Measurements from ENCODE around the gene SLC6A5. TPM values are rescaled to one million over a fixed set of nuclear protein-coding genes. Genes with fewer than 3 reads are reported as not detected.

The SLC6A5 gene
- total and polyA plus RNA-seq, 2 of the 4 experiments (the other 2 are of a cell fraction) = not detected

DNA sequence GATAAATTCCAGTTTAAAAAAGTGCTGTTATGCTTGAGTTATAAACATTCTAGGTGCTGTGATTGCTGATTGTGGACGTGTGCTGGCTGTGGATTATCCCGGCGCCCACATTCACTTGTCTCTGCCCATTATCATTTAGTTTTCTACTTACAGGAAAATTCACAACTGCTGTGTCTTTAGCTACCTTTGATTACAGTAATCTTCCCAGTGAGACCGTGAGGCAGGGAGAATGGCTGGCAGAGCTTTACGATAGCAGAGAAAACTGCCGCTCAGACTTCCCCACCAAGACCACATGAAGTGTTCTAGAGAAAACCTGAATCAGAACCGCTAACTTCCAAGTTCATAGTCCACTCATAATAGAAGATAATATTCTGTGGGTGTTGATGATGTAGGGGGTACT, 35.4 kb downstream of the SLC6A5 start:
- Histone ChIP-seq H3K56ac (ENCODE audit: extremely low read depth, insufficient read depth, low read length) (no peak overlapping the region), H2BK20ac (ENCODE audit: low read depth, low read length) (no peak overlapping the region), H4K5ac (ENCODE audit: low read depth, low read length) (no peak overlapping the region), H3K14ac (replicated peaks; ENCODE audit: low read depth, low read length) (no peak overlapping the region), H3K4me2 (ENCODE audit: low read depth, low read length) (no peak overlapping the region), H3K4me1 (ENCODE audit: control insufficient read depth, insufficient read depth, low read length) (no peaks in the 10 kb centered on the region), H2BK5ac (ENCODE audit: low read depth, low read length, poor library complexity, severe bottlenecking) (no peak overlapping the region), H3K9me1 (ENCODE audit: insufficient read depth, low read length) (no peaks in the 10 kb centered on the region), H3K9me3 (ENCODE audit: control insufficient read depth, insufficient read depth, low read length) (no peaks in the 10 kb centered on the region), H3K79me1 (ENCODE audit: low read depth in 1 of 2, low read length in 2 of 2) (no peaks in the 10 kb centered on the region), H3K27ac (ENCODE audit: insufficient read depth, low read length) (no peak overlapping the region), H3K18ac (ENCODE audit: low read depth, low read length) (no peak overlapping the region), H3K4ac (ENCODE audit: low read depth, low read length) (no peak overlapping the region), H2AFZ (replicated peaks; ENCODE audit: low read length, poor library complexity) (no peak overlapping the region), H2BK120ac (ENCODE audit: low read depth, low read length) (no peak overlapping the region), H3K36me3 (ENCODE audit: control insufficient read depth, insufficient read depth, low read length) (no peaks in the 10 kb centered on the region), H3K9ac (ENCODE audit: low read depth, low read length) (no peak overlapping the region), H2AK9ac (replicated peaks; ENCODE audit: low read depth, low read length, poor library complexity) (no peak overlapping the region), H3K23ac (ENCODE audit: low read depth, low read length) (no peak overlapping the region), H2AK5ac (ENCODE audit: low read depth, low read length) (no peak overlapping the region), H3K27me3 (ENCODE audit: control insufficient read depth, insufficient read depth, low read length) (no peaks in the 10 kb centered on the region), H3K4me3 (ENCODE audit: insufficient read depth, low read depth, low read length) (no peak overlapping the region), H2BK15ac (ENCODE audit: low read depth, low read length) (no peak overlapping the region), H4K20me1 (ENCODE audit: insufficient read depth, low read length) (no peaks in the 10 kb centered on the region), H4K8ac (ENCODE audit: low read depth in 2 of 2, low read length in 2 of 2) (no peak overlapping the region), H4K91ac (ENCODE audit: insufficient read depth, low read depth, low read length) (no peak overlapping the region)
- CTCF ChIA-PET = no interaction called here
- POLR2A ChIA-PET (ENCODE audit: unreplicated experiment) = no interaction called here
- DNase-seq (no peak), ATAC-seq (ENCODE audit: low read depth) (no peak)
- dilution Hi-C loops (cut with HindIII; ENCODE audit: low sequenced_read_pairs, unreplicated experiment) (no loop called here), intact Hi-C loops (cut with micrococcal nuclease) (no loop called here), in situ Hi-C loops (cut with MboI; ENCODE audit: low sequenced_read_pairs) (no loop called here)
- WGBS, 2 experiments (ENCODE audit: extremely low coverage in 2 of 2, insufficient read length in 1 of 2) = no CpG with 5 or more reads among the region's 7 CpGs
- BruUV-seq (replicated peaks) = no TSS peak
- TF ChIP-seq MAFK (IDR thresholded peaks at IDR 0.05; ENCODE audit: low read depth, low read length) = no peak
- TF ChIP-seq, protein P1, sequence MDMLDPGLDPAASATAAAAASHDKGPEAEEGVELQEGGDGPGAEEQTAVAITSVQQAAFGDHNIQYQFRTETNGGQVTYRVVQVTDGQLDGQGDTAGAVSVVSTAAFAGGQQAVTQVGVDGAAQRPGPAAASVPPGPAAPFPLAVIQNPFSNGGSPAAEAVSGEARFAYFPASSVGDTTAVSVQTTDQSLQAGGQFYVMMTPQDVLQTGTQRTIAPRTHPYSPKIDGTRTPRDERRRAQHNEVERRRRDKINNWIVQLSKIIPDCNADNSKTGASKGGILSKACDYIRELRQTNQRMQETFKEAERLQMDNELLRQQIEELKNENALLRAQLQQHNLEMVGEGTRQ (IDR thresholded peaks at IDR 0.05; ENCODE audit: low read depth, low read length) = no peak
- TF ChIP-seq CHD1 (IDR thresholded peaks at IDR 0.05; ENCODE audit: low read depth, low read length) = no peak
- TF ChIP-seq MXI1 (IDR thresholded peaks at IDR 0.05; ENCODE audit: borderline replicate concordance, low read depth, low read length) = no peak
- TF ChIP-seq BHLHE40 (IDR thresholded peaks at IDR 0.05; ENCODE audit: low read depth, low read length) = no peak
- no peak for TF ChIP-seq MAZ (IDR thresholded peaks at IDR 0.05; ENCODE audit: borderline replicate concordance, low read depth, low read length)
- TF ChIP-seq, protein P2, sequence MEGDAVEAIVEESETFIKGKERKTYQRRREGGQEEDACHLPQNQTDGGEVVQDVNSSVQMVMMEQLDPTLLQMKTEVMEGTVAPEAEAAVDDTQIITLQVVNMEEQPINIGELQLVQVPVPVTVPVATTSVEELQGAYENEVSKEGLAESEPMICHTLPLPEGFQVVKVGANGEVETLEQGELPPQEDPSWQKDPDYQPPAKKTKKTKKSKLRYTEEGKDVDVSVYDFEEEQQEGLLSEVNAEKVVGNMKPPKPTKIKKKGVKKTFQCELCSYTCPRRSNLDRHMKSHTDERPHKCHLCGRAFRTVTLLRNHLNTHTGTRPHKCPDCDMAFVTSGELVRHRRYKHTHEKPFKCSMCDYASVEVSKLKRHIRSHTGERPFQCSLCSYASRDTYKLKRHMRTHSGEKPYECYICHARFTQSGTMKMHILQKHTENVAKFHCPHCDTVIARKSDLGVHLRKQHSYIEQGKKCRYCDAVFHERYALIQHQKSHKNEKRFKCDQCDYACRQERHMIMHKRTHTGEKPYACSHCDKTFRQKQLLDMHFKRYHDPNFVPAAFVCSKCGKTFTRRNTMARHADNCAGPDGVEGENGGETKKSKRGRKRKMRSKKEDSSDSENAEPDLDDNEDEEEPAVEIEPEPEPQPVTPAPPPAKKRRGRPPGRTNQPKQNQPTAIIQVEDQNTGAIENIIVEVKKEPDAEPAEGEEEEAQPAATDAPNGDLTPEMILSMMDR (conservative IDR thresholded peaks at IDR 0.05; ENCODE audit: low read depth, low read length) = no peak
- TF ChIP-seq FOS (IDR thresholded peaks at IDR 0.05; ENCODE audit: low read depth, low read length) = no peak
- no peak for TF ChIP-seq NFE2L2 (IDR thresholded peaks at IDR 0.05; ENCODE audit: low read depth, low read length)
- no peak for TF ChIP-seq RCOR1 (IDR thresholded peaks at IDR 0.05; ENCODE audit: insufficient replicate concordance, low read length)
- TF ChIP-seq CEBPB (IDR thresholded peaks at IDR 0.05; ENCODE audit: low read depth, low read length) = no peak

Measured in IMR-90 (cell line).